Activated T-cell treated with anti-CD3 and anti-CD28 coated beads for 4 hours (primary cell): ENCODE results near the gene ERO1A.

Experiments
- DNase-seq: peaks from one replicate; pipeline ENCODE4 v3.0.0-alpha.2; 2020

ERO1A gene

DNA sequence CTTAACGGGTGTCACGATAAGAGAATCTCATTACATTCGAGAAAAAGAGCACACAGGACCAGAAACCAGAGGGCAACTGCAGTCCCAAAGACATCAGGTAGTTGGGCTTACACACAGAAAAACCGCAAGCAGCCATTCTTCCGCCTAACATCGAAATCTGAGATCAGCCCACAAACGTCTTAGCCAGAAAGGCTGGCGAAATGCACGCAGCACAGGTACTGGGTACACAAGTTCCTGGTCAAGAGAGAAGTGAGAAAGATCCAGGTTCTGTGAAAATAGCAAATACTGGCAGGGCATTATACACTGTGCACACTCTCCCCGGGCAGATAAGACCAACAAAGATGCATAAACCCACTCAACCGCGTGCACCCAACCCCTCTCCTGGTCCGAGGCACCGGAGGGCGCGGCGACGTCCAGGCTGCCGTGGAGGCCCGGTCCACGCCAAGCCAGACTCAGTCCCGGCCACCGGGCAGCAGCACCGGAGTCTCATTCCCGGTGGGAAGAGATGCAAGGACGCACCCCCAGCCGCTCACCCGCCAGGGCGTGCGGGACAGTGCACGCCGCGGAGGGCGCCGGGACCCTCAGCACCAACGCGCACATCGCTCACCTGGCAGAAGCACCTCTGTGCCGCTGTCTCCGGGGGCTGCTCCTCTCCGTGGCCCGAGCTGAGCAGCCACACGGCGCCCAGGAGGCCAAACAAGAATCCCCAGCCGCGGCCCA, 437 bp downstream of the ERO1A start:
- DNase-seq, result peak; percentile 34

- DNase-seq, result no peak
These were observed 1.8 kb downstream of the ERO1A start for GRCh38 chr14:52693532-52693931.

- DNase-seq, result no peak
These were observed 2.3 kb downstream of the ERO1A start for GRCh38 chr14:52693036-52693435.

- no peak for DNase-seq
These were observed 3.0 kb downstream of the ERO1A start for GRCh38 chr14:52692248-52692962.

GRCh38 chr14:52690983-52691760, 4.2 kb downstream of the ERO1A start:
- no peak for DNase-seq

GRCh38 chr14:52686176-52686575, 9.2 kb downstream of the ERO1A start:
- DNase-seq, result no peak

DNA sequence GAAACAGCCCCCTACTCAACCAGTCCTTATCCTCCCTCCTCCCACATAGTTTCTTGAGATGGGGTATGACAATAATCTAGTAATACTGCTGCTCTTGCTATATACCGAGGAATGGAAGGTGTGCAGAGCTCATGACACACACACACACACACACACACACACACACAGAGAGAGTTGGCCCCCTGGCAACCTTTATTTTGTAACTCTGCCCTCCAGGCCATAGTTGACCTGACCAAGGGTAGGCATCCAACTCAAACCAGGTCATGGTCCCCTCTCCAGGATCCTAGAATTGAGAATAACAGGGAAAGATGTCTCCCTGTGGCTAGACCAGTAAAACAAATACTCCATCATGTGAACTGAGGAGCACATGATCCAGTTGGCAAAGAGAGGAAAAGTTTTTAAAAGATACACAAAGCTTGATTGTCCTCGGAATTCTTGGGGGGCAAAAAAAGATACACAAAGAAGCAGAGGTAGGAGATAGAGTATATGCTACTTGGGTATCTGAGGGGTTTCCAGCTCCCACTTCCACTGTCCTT, 11.3 kb downstream of the ERO1A start:
- no peak for DNase-seq

DNA sequence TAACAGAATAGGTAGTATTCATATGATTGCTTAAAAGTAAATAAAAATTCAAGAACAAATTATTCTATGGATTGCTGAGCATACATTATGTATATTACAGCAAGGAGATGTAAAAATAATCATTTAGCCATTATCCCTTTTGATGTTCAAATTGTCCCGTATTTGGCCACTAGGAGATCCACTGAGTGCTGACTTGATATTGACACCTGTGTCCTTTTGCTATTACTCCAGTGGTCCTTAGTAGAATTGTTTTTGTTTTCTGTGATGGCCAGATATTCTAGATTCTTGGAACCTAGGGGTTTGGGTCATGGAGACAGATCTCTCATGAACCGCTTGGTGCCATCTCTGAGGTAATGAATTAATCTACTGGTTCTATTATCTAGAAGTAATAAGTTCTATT, 16.8 kb downstream of the ERO1A start:
- no peak for DNase-seq

DNA sequence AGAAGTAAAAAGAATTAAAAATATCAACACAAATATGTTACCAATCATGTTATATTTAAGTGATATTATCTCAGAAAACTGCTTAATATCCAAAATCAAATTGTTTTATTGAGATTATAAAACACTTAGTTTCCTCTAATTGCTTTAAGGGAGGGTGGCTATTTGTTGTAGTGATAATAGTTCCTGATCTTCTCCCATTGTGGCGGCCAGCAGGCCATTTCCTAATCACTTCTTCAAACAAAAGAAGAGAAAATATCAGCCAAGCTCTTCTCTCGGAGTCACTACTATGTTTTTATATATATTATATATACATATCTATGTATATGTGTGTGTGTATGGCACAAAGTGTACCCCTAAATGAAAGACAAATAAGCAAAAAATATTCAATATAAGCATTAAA, 31.5 kb downstream of the ERO1A start:
- DNase-seq, result no peak

- DNase-seq, result no peak
These were observed 34.0 kb downstream of the ERO1A start for GRCh38 chr14:52661314-52661713.

DNA sequence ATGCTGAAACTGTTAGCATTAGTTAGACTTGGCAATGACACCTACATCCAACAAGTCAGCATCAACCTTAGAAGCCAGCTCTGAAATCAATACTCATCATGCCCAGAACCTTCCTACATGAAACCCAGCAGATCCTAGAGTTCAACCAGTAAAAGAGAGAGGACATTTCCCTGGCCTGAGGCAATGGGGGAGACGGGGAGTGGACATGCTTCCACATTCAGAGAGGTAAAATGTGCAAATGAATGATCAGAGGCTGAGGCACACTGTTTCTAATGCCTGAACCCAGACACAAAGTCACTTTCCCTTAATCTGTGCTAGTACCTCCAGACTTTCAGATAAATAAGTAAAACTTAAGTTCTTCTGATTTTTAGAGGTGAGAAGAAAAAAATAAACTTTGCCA, 34.5 kb downstream of the ERO1A start:
- DNase-seq, result no peak

GRCh38 chr14:52660325-52660724, 35.0 kb downstream of the ERO1A start:
- DNase-seq, result no peak

DNA sequence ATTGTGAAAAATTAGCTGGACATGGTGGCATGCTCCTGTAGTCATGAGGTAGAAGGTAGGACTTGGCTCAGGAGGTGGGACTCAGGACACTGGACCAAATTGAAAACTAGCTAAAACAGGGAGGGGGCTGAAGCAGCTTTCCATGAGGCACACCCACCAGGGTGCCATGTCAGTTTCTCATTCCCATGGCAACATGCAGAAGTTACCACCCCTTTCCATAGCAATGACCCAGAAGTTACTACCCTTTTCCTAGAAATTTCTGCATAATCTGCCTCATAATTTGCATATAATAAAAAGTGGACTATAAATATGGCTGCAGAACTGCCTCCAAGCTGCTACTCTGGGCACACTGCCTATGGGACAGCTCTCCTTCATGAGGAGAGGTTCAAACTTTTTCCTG, 38.5 kb downstream of the ERO1A start:
- DNase-seq, result no peak

- no peak for DNase-seq
These were observed 44.6 kb downstream of the ERO1A start for GRCh38 chr14:52650774-52651173.

DNA sequence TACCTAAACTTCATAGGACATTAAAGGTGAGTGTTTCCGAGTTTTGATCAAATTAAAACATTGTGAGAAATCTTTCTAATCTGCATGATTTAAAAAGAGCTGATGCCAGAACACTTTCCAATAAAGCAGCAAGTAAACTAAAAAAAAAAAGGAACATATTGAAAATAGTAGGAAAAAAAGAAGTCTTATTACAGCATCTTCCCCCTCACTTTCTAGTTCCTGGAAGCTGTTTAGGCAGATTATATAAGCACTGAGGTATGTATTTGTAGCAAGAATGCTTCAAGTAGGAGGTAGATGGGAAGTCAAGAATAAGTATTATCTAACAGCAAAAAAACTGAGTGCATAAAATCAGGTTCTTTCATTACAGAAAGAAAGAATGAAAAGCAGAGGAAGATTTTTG, 45.8 kb downstream of the ERO1A start:
- DNase-seq, result no peak

DNA sequence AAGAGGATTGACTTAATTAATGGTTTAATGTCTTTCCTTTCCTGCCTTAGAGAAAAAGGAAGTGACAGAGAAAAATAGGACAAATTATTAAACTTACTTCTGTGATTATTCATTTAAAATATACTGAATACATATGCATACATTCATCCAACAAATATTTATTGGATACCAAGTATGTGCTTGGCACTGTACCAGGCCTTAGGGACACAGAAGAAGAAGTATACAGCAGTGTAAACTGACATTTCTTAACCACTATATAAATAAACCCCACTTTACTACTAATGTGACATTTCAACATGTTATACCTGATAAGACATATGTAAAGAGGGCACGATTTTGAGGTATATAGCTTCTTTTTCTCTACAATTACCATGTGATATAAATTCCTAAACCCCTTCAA, 53.6 kb downstream of the ERO1A start:
- DNase-seq, result no peak

- DNase-seq, result no peak
These were observed 55.2 kb downstream of the ERO1A start for GRCh38 chr14:52640137-52640536.

DNA sequence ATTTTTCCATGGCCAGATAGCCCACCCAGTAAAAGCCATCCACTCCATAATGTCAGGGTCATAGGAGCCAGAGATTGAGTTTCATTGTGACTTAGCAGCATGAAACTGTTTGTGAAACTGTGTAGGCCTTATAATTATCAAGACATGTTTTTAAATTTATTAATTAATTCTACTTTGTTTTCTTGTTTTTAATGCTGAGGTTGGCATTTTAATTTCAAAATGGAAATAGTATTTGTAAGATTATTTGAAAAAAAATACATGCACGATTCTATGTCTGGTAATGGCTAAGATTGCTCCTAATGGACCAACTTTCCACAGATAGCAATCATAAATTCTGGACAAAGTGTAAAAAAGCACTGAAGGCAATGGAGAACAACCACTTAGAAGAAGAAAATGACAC, 75.7 kb downstream of the ERO1A start:
- DNase-seq, result no peak

DNA sequence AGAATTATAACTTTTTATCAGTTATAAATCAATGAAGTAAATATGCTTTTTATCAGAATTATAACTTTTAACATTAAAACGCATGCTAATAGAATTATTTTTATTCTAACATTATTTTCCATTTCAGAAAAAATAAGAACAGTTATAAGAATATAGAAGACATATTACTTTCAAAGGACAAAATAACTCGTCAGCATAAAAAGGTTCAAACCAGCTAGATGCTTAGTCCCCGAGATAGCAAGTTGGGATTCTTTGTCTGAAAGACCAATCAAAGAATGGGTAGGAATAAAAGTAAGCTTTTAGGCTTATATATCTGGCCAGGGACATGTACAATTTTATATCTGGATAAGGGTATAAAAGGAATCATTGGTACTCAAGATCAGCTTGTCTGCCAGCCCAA, 76.8 kb downstream of the ERO1A start:
- DNase-seq, result no peak

DNA sequence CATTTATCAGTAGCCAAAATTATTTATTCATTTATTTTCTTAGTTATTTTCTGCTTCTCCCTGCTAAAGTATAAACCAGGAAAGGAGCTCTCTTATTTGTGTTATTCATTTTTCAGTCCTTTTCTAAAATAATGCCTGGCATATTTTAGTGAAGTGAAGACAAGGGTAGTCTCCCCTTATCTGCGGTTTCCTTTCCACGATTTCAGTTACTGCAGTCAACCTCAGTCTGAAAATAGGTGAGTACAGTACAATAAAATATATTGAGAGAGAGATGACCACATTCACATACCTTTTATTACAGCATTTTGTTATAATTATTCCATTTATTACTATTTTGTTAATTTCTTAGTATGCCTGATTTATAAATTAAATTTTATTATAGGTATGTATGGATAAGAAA, 85.2 kb downstream of the ERO1A start:
- DNase-seq, result no peak

GRCh38 chr14:52609445-52610044, 85.8 kb downstream of the ERO1A start:
- DNase-seq, result no peak

GRCh38 chr14:52607061-52607460, 88.3 kb downstream of the ERO1A start:
- no peak for DNase-seq

DNA sequence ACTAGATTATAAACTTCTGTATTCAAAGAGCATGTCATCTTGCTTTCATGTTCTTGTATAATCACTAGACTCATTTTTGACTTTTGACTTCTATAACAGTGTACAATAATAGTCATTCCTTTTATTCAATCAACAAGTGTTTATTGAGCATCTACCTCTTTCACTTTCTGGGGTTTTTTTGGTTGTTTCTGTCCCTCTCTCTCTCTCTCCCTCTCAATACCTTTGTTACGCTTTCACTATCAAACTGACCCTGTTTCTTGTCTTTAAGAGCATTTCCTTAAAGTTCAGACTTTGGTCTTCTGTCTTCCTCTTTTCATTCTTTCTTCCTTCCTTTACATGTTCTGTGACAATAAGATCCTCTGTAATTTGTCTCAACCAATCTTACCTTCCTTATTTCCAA, 93.2 kb downstream of the ERO1A start:
- DNase-seq, result no peak
